SK-N-SH treated with all-trans-retinoic acid at 6 μM for 48 hours (cell line): ENCODE results near the gene ADAP1.

Source experiments
- CSDC2 ChIP-seq: fragments of 250-450 bp; sonication (Bioruptor Pico); IDR thresholded peaks from 2 replicates; pipeline ENCODE4 v1.5.0; 2020; ENCODE audit warnings: mild to moderate bottlenecking, moderate library complexity
- ESRRG ChIP-seq: fragments of 250-450 bp; sonication (Bioruptor Pico); IDR thresholded peaks from 2 replicates; pipeline ENCODE4 v1.6.1; 2021; ENCODE audit warnings: mild to moderate bottlenecking
- GLIS3 ChIP-seq: fragments of 250-450 bp; sonication (Bioruptor Pico); IDR thresholded peaks from 2 replicates; pipeline ENCODE4 v1.5.0; 2020; ENCODE audit warnings: mild to moderate bottlenecking, moderate library complexity
- RARB ChIP-seq: fragments of 250-450 bp; sonication (Bioruptor Pico); IDR thresholded peaks from 2 replicates; pipeline ENCODE4 v1.8.0; 2021; ENCODE audit warnings: mild to moderate bottlenecking, moderate library complexity
- TCF4 ChIP-seq: fragments of 250-450 bp; sonication (Bioruptor Pico); IDR thresholded peaks from 2 replicates; pipeline ENCODE4 v1.8.0; 2021; ENCODE audit warnings: mild to moderate bottlenecking, moderate library complexity, borderline replicate concordance
- ZC3H10 ChIP-seq: fragments of 250-450 bp; sonication (Bioruptor Pico); IDR thresholded peaks from 2 replicates; pipeline ENCODE4 v1.5.1; 2021; ENCODE audit warnings: mild to moderate bottlenecking, moderate library complexity
- ZFP3 ChIP-seq: fragments of 250-450 bp; sonication (Bioruptor Pico); IDR thresholded peaks from 2 replicates; pipeline ENCODE4 v1.5.0; 2020; ENCODE audit warnings: mild to moderate bottlenecking, moderate library complexity
- ZNF565 ChIP-seq: fragments of 450-650 bp; formaldehyde crosslinking; conservative IDR thresholded peaks from 2 replicates; pipeline ENCODE4 v1.5.0; 2020; ENCODE audit warnings: low read depth, mild to moderate bottlenecking, moderate library complexity
- ZNF8 ChIP-seq: fragments of 450-650 bp; formaldehyde crosslinking; IDR thresholded peaks from 2 replicates; pipeline ENCODE4 v1.5.0; 2020; ENCODE audit warnings: mild to moderate bottlenecking, moderate library complexity
- TF ChIP-seq, protein P1 (sequence below): fragments of 250-450 bp; sonication (Bioruptor Pico); IDR thresholded peaks from 2 replicates; pipeline ENCODE4 v1.5.0; 2020; ENCODE audit warnings: mild to moderate bottlenecking, moderate library complexity

DNA sequence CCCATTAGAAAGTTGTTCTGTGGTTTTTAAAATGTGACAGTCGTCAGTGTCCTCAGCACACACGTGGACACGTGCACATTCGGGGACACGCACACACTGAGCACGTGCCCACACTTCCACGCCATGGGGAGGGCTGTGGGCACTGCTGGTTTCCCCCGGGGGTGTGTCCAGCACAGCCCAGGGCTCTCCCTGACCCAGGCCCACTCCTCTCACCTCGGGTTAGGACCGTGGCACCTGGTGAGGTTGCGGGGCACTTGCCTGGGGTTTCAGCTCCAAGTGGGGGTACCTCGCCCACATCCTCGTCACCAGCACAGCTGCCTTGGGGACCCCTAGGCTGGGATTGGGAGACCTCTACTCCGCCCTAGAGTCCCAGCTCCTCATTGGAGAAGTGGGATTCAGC, 57.4 kb downstream of the ADAP1 start:
- TF ChIP-seq CSDC2: no peak
- TF ChIP-seq ZFP3 (CRISPR knock-in tag): no peak
- no peak for TF ChIP-seq ESRRG (CRISPR knock-in tag)
- TF ChIP-seq TCF4 (CRISPR knock-in tag): no peak
- no peak for TF ChIP-seq ZC3H10 (CRISPR knock-in tag)
- TF ChIP-seq ZNF565 (CRISPR knock-in tag): no peak
- TF ChIP-seq, protein P1, sequence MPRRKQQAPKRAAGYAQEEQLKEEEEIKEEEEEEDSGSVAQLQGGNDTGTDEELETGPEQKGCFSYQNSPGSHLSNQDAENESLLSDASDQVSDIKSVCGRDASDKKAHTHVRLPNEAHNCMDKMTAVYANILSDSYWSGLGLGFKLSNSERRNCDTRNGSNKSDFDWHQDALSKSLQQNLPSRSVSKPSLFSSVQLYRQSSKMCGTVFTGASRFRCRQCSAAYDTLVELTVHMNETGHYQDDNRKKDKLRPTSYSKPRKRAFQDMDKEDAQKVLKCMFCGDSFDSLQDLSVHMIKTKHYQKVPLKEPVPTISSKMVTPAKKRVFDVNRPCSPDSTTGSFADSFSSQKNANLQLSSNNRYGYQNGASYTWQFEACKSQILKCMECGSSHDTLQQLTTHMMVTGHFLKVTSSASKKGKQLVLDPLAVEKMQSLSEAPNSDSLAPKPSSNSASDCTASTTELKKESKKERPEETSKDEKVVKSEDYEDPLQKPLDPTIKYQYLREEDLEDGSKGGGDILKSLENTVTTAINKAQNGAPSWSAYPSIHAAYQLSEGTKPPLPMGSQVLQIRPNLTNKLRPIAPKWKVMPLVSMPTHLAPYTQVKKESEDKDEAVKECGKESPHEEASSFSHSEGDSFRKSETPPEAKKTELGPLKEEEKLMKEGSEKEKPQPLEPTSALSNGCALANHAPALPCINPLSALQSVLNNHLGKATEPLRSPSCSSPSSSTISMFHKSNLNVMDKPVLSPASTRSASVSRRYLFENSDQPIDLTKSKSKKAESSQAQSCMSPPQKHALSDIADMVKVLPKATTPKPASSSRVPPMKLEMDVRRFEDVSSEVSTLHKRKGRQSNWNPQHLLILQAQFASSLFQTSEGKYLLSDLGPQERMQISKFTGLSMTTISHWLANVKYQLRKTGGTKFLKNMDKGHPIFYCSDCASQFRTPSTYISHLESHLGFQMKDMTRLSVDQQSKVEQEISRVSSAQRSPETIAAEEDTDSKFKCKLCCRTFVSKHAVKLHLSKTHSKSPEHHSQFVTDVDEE (CRISPR knock-in tag): no peak
- TF ChIP-seq RARB: no peak
- no peak for TF ChIP-seq ZNF8
- TF ChIP-seq GLIS3 (CRISPR knock-in tag): no peak
